Right lobe of liver (tissue), 4 donors: ENCODE results near the gene EXOC4.

Experiments
- CTCF ChIP-seq, 4 donors: fragments of 200-600 bp in 3 of 4; fragments of 450-650 bp in 1 of 4; IDR thresholded peaks; one replicate each; pipeline versions ENCODE4 v1.5.1 to v1.8.0; 2016 to 2022; ENCODE audit warnings: antibody characterized with exemption in 4 of 4, mild to moderate bottlenecking in 2 of 4
- POLR2A ChIP-seq: fragments of 450-650 bp; IDR thresholded peaks from one replicate; pipeline ENCODE4 v1.6.1; 2017; ENCODE audit warnings: antibody characterized with exemption, mild to moderate bottlenecking
- donor health status: DM: no; HTN: no; CAD: no.
- donor health status: DM: no; HTN: no; CAD: no.
- donor health status: DM: no; HTN: yes; CAD: no.

GRCh38 chr7:133645884-133646391 is 393.1 kb downstream of the EXOC4 start:
- no peak for TF ChIP-seq CTCF (IDR thresholded peaks at IDR 0.05)
- no peak for TF ChIP-seq POLR2A
